NCI-H2029 (cell line): Measurements from ENCODE around the gene CNOT4.
A peak's percentile ranks its signal among the peaks of the same experiment; 100 is the strongest.
"Not testable (repeated sequence)": the region's sequence is repeated elsewhere in the genome, so short reads cannot be mapped to it uniquely, and the experiment has no call there.

ENCODE experiments used
- DNase-seq: peaks from one replicate; lab custom pipeline; 2025; lab: John Stamatoyannopoulos, UW

Gene CNOT4

GRCh38 chr7:135454060-135454459 is 55.8 kb downstream of the CNOT4 start:
- no peak for DNase-seq

- DNase-seq: no peak
Observed at GRCh38 chr7:135449436-135449835, 60.5 kb downstream of the CNOT4 start.

- no peak for DNase-seq
Observed at GRCh38 chr7:135448753-135449152, 61.1 kb downstream of the CNOT4 start.

- no peak for DNase-seq
Observed at GRCh38 chr7:135447748-135448147, 62.2 kb downstream of the CNOT4 start.

- no peak for DNase-seq
Observed at GRCh38 chr7:135445690-135446089, 64.2 kb downstream of the CNOT4 start.

GRCh38 chr7:135445266-135445665 is 64.6 kb downstream of the CNOT4 start:
- DNase-seq: not testable (repeated sequence)

- no peak for DNase-seq
Observed at GRCh38 chr7:135441791-135442190, 68.1 kb downstream of the CNOT4 start.

GRCh38 chr7:135434047-135434446 is 75.9 kb downstream of the CNOT4 start:
- no peak for DNase-seq

- no peak for DNase-seq
Observed at GRCh38 chr7:135430626-135431025, 79.3 kb downstream of the CNOT4 start.

GRCh38 chr7:135428879-135429278 is 81.0 kb downstream of the CNOT4 start:
- no peak for DNase-seq

GRCh38 chr7:135428011-135428410 is 81.9 kb downstream of the CNOT4 start:
- DNase-seq: no peak

- no peak for DNase-seq
Observed at GRCh38 chr7:135427166-135427565, 82.7 kb downstream of the CNOT4 start.

- no peak for DNase-seq
Observed at GRCh38 chr7:135425036-135425435, 84.9 kb downstream of the CNOT4 start.

- no peak for DNase-seq
Observed at GRCh38 chr7:135420786-135421185, 89.1 kb downstream of the CNOT4 start.

GRCh38 chr7:135416431-135416830 is 93.5 kb downstream of the CNOT4 start:
- DNase-seq: no peak

GRCh38 chr7:135414850-135415439 is 95.0 kb downstream of the CNOT4 start:
- DNase-seq: peak; percentile 11

GRCh38 chr7:135414208-135414607 is 95.7 kb downstream of the CNOT4 start:
- DNase-seq: no peak

- no peak for DNase-seq
Observed at GRCh38 chr7:135411098-135411497, 98.8 kb downstream of the CNOT4 start.

- no peak for DNase-seq
Observed at GRCh38 chr7:135410543-135410942, 99.4 kb downstream of the CNOT4 start.

GRCh38 chr7:135409845-135410542 is 99.9 kb downstream of the CNOT4 start:
- DNase-seq: no peak

- no peak for DNase-seq
Observed at GRCh38 chr7:135407884-135408283, 102.0 kb downstream of the CNOT4 start.

GRCh38 chr7:135406918-135407317 is 103.0 kb downstream of the CNOT4 start:
- DNase-seq: no peak

- DNase-seq: no peak
Observed at GRCh38 chr7:135405969-135406368, 103.9 kb downstream of the CNOT4 start.

- no peak for DNase-seq
Observed at GRCh38 chr7:135403302-135403701, 106.6 kb downstream of the CNOT4 start.
